Coronary artery (tissue), 2 donors: ENCODE results near the gene RIT2.

Experiments
- DNase-seq: peaks from one replicate; pipeline ENCODE4 v3.0.0-alpha.2; 2017; ENCODE audit warnings: low spot score
- H3K27ac ChIP-seq, 2 donors: fragments of 200-600 bp; sonication (generic); one replicate each; pipeline ENCODE4 v1.5.1; 2016 to 2019
- H3K4me3 ChIP-seq: fragments of 200-600 bp; sonication (generic); 2 replicates; pipeline ENCODE4 v1.5.1; 2016; ENCODE audit warnings: mild to moderate bottlenecking, moderate library complexity
- CTCF ChIP-seq: fragments of 200-600 bp; sonication (generic); IDR thresholded peaks from one replicate; pipeline ENCODE4 v1.5.1; 2019; ENCODE audit warnings: antibody characterized with exemption

Gene RIT2

GRCh38 chr18:42838546-42839145 lies 276.8 kb downstream of the RIT2 start:
- TF ChIP-seq CTCF, result no peak
- DNase-seq, result no peak
- Histone ChIP-seq H3K27ac (no peak overlapping the region), H3K4me3 (no peak overlapping the region)

- Histone ChIP-seq H3K4me3 (no peak overlapping the region), H3K27ac (no peak overlapping the region)
- no peak for TF ChIP-seq CTCF
Measured at GRCh38 chr18:42830936-42831335, 284.5 kb downstream of the RIT2 start.

GRCh38 chr18:42828881-42829280 lies 286.6 kb downstream of the RIT2 start:
- no peak for TF ChIP-seq CTCF
- no peak for DNase-seq
- Histone ChIP-seq H3K27ac (no peak overlapping the region), H3K4me3 (no peak overlapping the region)

More at GRCh38 chr18:42830936-42831335, 284.5 kb downstream of the RIT2 start:
- DNase-seq, result no peak

GRCh38 chr18:42824178-42824577 lies 291.3 kb downstream of the RIT2 start:
- H3K27ac ChIP-seq, result no peak overlapping the region
- no peak overlapping the region for H3K4me3 ChIP-seq
- DNase-seq, result no peak
- TF ChIP-seq CTCF, result no peak

- no peak for DNase-seq
- H3K4me3 ChIP-seq, result no peak overlapping the region
- no peak for TF ChIP-seq CTCF
- no peak overlapping the region for H3K27ac ChIP-seq
Measured at GRCh38 chr18:42822711-42823110, 292.8 kb downstream of the RIT2 start.

GRCh38 chr18:42821492-42821891 lies 294.0 kb downstream of the RIT2 start:
- H3K27ac ChIP-seq, result no peak overlapping the region
- TF ChIP-seq CTCF, result no peak
- DNase-seq, result no peak
- H3K4me3 ChIP-seq, result no peak overlapping the region

- DNase-seq, result no peak
- Histone ChIP-seq H3K4me3 (no peak overlapping the region), H3K27ac (no peak overlapping the region)
- TF ChIP-seq CTCF, result no peak
Measured at GRCh38 chr18:42814618-42815017, 300.9 kb downstream of the RIT2 start.
